ENCODE measurements around the gene RBM4B.

- TF ChIP-seq EZH2 (optimal IDR thresholded peaks at IDR 0.05; ENCODE audit: low read depth, low read length) (no peak), CTCF (IDR thresholded peaks at IDR 0.05; ENCODE audit: low read length) (no peak), EZH2phosphoT487 (IDR thresholded peaks at IDR 0.05; ENCODE audit: low read length) (no peak)
Observed at GRCh38 chr11:66689661-66690590, 12.2 kb upstream of the RBM4B start.
